NCI-H146 (cell line): Measurements from ENCODE around the gene CA12.

Source experiments
- DNase-seq: peaks from one replicate; lab custom pipeline; 2025; lab: John Stamatoyannopoulos, UW

Gene CA12

DNA sequence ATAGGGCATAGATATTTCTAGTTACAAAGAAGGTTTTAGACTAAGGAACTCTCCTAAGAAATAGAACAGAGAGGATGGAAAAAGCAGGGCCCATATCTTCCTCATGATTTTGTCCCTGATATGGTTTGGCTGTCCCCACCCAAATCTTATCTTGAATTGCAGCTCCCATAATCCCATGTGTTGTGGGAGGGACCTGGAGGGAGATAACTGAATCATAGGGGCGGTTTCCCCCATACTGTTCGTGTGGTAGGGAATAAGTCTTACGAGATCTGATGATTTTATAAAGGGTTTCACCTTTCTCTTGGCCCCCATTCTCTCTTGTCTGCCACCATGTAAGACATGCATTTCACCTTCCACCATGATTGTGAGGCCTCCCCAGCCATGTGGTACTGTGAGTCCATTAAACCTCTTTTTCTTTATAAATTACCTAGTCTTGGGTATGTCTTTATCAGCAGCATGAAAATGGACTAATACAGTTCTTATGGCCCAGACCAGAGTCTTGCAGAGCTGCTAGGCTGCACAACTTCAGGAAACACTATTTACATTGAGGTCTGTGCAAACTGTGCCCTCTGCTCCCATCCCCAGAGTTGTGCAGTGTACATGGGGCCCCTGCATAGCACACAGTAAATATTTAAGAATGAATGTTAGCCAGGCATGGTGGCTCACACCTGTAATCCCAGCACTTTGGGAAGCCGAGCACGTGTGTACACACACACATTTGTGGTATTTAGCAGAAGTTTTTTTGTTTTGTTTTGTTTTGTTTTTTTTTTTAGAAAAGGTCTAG lies 20.3 kb upstream of the CA12 start:
- no peak for DNase-seq

DNA sequence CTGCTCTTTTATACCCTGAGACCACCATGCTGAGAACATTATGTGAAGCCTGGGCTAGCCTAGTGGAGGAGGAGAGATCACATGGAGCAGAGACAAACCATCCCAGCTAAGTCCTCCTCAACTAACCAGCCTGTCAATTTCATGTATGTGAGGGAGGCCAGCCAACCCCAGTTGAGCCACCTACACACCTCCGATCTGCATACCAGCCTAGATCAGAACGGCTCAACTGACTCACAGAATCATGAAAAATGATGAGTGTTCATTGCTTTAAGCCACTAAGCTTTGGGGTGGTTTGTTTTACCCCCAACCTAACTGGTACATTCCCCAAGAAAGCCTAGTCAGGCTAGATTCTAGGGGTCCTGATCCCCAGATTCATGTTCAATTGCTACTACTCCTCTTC lies 19.4 kb upstream of the CA12 start:
- DNase-seq = no peak

- DNase-seq = no peak
These were observed 16.8 kb upstream of the CA12 start for GRCh38 chr15:63398456-63398855.

DNA sequence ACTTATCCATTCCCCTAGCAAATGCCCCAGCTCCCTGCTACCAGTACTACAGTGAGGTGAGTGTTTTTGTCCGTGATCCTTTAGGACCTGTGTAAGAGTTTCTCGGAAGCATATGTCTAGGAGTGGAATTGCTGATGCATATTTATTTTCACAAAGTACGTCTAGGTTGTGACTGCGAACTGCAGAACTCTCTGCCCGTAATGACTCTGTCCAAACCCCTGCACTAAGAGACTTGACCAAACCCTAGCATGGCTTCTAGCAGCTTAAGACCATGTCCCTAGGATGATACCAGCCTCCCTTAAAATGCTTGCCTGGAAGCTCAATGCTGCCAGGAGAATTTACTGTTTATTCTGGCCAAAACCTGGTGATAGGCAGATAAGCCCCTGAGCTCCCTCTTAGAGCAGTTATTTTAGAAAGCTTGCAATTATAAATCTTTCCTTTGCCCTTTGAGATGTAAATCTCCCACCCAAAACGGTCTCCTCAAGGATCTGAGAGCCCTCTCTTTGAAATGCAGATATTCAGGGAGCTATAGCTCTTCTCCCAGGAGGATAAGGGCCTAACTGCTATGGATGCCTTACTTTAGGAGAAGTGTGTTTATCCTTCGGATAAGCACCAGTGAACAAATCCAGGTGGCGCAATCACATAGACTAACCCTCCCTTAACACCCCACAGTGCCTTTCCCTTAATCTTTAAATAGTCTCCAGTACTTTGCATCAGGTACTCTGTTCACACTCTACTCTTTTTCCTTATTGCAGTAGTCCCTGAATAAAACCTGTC lies 14.7 kb upstream of the CA12 start:
- no peak for DNase-seq

- no peak for DNase-seq
These were observed 14.1 kb upstream of the CA12 start for GRCh38 chr15:63395730-63396151.

GRCh38 chr15:63392361-63393009 lies 10.8 kb upstream of the CA12 start:
- DNase-seq = no peak

DNA sequence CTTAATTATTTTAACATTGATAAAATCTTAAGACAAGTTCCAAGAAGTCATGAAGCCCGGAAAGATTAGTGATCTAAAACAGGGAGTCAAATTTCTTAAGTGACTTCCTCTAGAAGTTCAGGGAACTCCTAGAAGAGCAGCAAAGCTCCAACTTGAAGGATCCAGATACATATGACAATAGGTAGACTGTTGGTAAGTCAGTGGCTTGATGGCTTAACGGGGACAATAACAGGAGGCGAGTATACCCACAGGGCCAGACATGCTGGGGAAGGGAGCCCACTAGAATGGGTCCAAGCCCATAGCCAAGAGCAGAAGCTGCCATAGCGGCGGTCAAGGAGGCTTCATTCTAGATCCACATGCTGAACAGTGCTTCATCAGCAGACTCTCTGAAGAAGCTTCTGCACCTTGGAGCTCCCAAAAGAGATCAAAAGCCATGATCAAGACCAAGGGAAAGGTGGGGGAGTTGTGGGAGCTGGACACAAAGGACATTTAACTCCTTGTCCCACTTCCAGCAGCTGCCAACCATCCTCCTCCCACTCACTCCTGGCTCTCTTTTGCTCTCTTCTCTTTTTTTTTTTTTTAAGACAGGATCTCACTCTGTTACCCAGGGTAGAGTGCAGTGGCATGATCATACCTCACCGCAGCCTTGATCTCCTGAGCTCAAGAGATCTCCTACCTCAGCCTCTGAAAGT lies 10.2 kb upstream of the CA12 start:
- no peak for DNase-seq

DNA sequence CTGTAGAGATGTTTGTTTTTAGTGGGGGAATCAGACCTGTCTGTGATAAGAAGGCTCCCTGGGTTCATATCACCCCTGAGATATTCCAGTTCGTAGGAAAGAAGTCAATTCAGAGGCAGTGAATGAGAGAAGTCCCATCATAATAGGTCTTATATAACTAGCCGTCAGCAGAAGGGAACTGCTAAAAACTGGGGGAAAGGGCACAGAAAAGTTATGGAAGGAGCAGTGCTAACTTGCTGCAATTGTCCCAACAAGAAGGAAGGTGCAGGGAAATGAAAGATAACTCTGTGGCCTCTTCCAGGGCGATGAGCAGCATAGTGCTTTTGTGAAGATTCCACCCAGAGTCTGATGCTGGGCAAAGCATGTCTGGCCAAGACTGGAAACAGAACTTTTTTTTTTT lies 9.0 kb upstream of the CA12 start:
- DNase-seq = no peak

GRCh38 chr15:63389902-63390670 lies 8.4 kb upstream of the CA12 start:
- peak; percentile 97 for DNase-seq

GRCh38 chr15:63388511-63388910 lies 6.9 kb upstream of the CA12 start:
- DNase-seq = no peak

GRCh38 chr15:63387748-63388493 lies 6.3 kb upstream of the CA12 start:
- DNase-seq = no peak

DNA sequence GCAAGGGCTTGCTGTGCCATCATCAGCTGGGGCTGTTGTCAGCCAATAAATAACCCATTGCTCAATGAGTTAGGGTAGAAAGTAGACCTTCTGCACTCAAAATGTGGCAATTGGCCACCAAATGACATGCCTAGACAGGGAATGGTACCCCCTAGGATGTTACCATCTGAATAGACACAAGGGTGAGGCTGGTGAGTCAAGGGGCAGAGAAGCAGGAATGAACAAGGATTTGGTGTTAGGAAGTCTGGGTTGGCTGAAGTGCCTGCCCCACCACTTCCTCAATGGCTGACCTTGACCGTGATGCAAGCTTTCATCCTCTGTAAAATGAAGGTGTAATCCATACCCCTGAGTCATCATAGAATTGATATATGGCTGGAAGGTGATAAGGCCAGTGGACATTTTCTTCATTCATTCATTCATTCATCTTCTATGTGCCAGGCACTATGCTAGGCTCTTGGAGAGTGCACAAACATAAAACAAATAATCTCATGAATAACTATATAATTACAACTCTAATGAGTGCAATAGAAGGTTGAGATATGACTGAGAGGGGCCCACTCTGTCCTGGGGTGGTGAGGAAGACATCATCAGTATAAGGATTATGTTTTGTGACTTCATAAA lies 4.4 kb upstream of the CA12 start:
- DNase-seq = no peak

GRCh38 chr15:63384906-63385305 lies 3.3 kb upstream of the CA12 start:
- no peak for DNase-seq

DNA sequence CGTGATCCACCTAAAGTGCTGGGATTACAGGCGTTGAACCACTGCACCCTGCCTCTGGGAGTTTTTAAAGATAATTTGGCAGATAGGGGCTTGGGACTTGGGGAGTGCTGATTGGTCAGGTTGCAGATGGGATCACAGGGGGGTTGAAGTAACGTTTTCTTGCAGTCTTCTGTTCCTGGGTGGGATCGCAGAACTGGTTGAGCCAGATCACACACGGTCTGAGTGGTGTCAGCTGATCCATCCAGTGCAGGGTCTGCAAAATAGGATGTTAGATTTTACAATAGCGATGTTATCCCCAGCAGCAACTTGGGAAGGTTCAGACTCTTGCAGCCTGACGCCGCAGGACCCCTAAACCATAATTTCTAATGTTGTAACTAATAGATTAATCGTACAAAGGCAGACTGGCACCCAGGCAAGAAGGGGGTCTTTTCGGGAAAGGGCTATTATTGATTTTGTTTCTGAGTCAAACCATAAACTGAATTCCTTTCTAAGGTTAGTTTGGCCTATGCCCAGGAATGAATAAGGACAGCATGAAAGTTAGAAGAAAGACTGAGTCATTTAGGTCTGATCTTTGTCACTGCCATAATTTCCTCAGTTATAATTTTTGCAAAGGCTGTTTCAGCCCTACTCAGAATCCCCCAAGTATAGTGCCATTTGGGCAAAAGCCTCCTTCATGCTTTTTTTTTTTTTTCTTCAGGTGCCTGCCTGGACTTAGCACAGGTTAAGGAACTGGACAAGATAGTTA lies 1.5 kb upstream of the CA12 start:
- no peak for DNase-seq

- DNase-seq = no peak
These were observed 801 bp downstream of the CA12 start for GRCh38 chr15:63380808-63381282.

GRCh38 chr15:63380151-63380807 lies 1.4 kb downstream of the CA12 start:
- no peak for DNase-seq

DNA sequence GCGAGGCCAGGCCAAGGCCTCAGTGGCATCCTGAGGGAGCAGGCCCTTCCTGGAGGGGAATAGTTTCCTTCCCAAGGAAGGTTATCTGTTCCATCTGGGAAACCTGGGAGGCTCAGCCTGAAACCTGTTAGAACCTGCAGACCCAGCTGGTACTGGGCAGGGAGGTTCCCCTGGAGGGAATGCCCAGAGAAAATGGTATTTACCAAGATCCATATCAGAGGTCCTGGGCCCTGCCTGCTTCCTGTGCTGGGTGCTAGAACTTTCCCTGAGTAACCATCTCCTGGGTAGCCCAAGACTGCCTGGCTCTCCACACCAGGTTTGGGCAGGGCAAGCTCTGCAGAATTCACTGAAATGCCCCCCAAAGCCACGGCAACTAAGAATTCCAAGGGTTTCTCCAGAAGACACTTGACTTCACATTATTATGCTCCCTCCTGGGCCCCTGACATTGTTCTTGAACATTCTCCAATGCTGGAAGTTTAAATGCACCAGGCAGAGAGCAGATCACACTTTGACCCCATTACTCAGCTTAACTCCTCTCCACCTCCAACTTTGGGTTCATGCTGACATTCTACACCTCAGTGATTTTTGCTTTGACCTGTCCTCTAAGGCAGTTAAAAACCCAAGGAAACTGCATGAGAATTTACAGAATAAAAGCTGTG lies 2.0 kb downstream of the CA12 start:
- DNase-seq = no peak

DNA sequence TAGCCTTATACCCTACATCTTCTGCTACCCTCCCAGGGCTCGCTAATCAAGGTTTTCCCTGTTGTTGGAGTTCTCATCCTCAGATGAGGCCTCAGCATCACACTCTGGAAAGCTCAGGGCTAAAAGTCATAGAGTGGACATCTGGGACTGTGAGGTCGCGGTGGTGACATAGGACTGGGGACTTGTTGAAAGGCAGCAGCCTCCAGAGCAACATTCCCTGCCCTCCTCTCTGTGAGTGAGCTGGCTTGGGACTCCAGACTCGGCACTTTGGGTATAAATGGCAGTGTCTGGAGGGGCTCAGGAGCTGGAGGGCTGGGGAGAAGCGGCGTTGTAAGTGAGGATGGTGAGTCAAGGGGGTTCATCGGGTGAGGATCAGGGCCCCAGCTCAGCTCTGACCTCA lies 2.7 kb downstream of the CA12 start:
- DNase-seq = no peak
